Measurements from ENCODE around the gene LRP1B.

Gene LRP1B

GRCh38 chr2:141714496-141714895 lies 416.3 kb downstream of the LRP1B start:
- Histone ChIP-seq H3K4me1 (ENCODE audit: insufficient read depth, insufficient read length) (no peaks in the 10 kb centered on the region), H3K27me3 (ENCODE audit: insufficient read depth, insufficient read length) (no peaks in the 10 kb centered on the region), H3K9ac (ENCODE audit: insufficient read length, low read depth) (no peak overlapping the region), H3K36me3 (ENCODE audit: insufficient read depth, insufficient read length, low read length) (no peaks in the 10 kb centered on the region), H3K4me3 (ENCODE audit: insufficient read length, low read depth) (no peak overlapping the region), H3K9me3 (ENCODE audit: insufficient read depth, low read length) (no peaks in the 10 kb centered on the region)
- TF ChIP-seq YY1 (IDR thresholded peaks at IDR 0.05; ENCODE audit: insufficient read depth, insufficient read length), result no peak
- no peak for TF ChIP-seq ZNF274 (IDR thresholded peaks at IDR 0.05; ENCODE audit: low read depth, low read length)
- no peak for TF ChIP-seq SUZ12 (IDR thresholded peaks at IDR 0.05; ENCODE audit: extremely low read depth, insufficient read depth, insufficient read length)
- DNase-seq (ENCODE audit: low read depth, low spot score), result no peak

GRCh38 chr2:141711627-141712026 lies 419.2 kb downstream of the LRP1B start:
- no peak overlapping the region for H3K9ac ChIP-seq (ENCODE audit: insufficient read length, low read depth)
- TF ChIP-seq SUZ12 (IDR thresholded peaks at IDR 0.05; ENCODE audit: extremely low read depth, insufficient read depth, insufficient read length) (no peak), ZNF274 (IDR thresholded peaks at IDR 0.05; ENCODE audit: low read depth, low read length) (no peak), YY1 (IDR thresholded peaks at IDR 0.05; ENCODE audit: insufficient read depth, insufficient read length) (no peak)
- no peaks in the 10 kb centered on the region for H3K4me1 ChIP-seq (ENCODE audit: insufficient read depth, insufficient read length)
- H3K9me3 ChIP-seq (ENCODE audit: insufficient read depth, low read length), result no peaks in the 10 kb centered on the region
- DNase-seq (ENCODE audit: low read depth, low spot score), result no peak
- H3K4me3 ChIP-seq (ENCODE audit: insufficient read length, low read depth), result no peak overlapping the region
- no peaks in the 10 kb centered on the region for H3K27me3 ChIP-seq (ENCODE audit: insufficient read depth, insufficient read length)
- no peaks in the 10 kb centered on the region for H3K36me3 ChIP-seq (ENCODE audit: insufficient read depth, insufficient read length, low read length)

- Histone ChIP-seq H3K36me3 (ENCODE audit: insufficient read depth, insufficient read length, low read length) (no peaks in the 10 kb centered on the region), H3K9me3 (ENCODE audit: insufficient read depth, low read length) (no peaks in the 10 kb centered on the region), H3K27me3 (ENCODE audit: insufficient read depth, insufficient read length) (no peaks in the 10 kb centered on the region), H3K4me1 (ENCODE audit: insufficient read depth, insufficient read length) (no peaks in the 10 kb centered on the region), H3K4me3 (ENCODE audit: insufficient read length, low read depth) (no peak overlapping the region), H3K9ac (ENCODE audit: insufficient read length, low read depth) (no peak overlapping the region)
- no peak for DNase-seq (ENCODE audit: low read depth, low spot score)
- TF ChIP-seq ZNF274 (IDR thresholded peaks at IDR 0.05; ENCODE audit: low read depth, low read length) (no peak), YY1 (IDR thresholded peaks at IDR 0.05; ENCODE audit: insufficient read depth, insufficient read length) (no peak), SUZ12 (IDR thresholded peaks at IDR 0.05; ENCODE audit: extremely low read depth, insufficient read depth, insufficient read length) (no peak)
These were observed 420.1 kb downstream of the LRP1B start for GRCh38 chr2:141710589-141711239.

- no peak for TF ChIP-seq YY1 (IDR thresholded peaks at IDR 0.05; ENCODE audit: insufficient read depth, insufficient read length)
- no peak for TF ChIP-seq ZNF274 (IDR thresholded peaks at IDR 0.05; ENCODE audit: low read depth, low read length)
- no peak for TF ChIP-seq SUZ12 (IDR thresholded peaks at IDR 0.05; ENCODE audit: extremely low read depth, insufficient read depth, insufficient read length)
- Histone ChIP-seq H3K4me3 (ENCODE audit: insufficient read length, low read depth) (no peak overlapping the region), H3K9me3 (ENCODE audit: insufficient read depth, low read length) (no peaks in the 10 kb centered on the region), H3K27me3 (ENCODE audit: insufficient read depth, insufficient read length) (no peaks in the 10 kb centered on the region), H3K36me3 (ENCODE audit: insufficient read depth, insufficient read length, low read length) (no peaks in the 10 kb centered on the region), H3K4me1 (ENCODE audit: insufficient read depth, insufficient read length) (no peaks in the 10 kb centered on the region), H3K9ac (ENCODE audit: insufficient read length, low read depth) (no peak overlapping the region)
- DNase-seq (ENCODE audit: low read depth, low spot score), result no peak
These were observed 421.1 kb downstream of the LRP1B start for GRCh38 chr2:141709756-141710155.

GRCh38 chr2:141707486-141707885 lies 423.3 kb downstream of the LRP1B start:
- H3K27me3 ChIP-seq (ENCODE audit: insufficient read depth, insufficient read length), result no peaks in the 10 kb centered on the region
- no peak for DNase-seq (ENCODE audit: low read depth, low spot score)
- H3K36me3 ChIP-seq (ENCODE audit: insufficient read depth, insufficient read length, low read length), result no peaks in the 10 kb centered on the region
- TF ChIP-seq ZNF274 (IDR thresholded peaks at IDR 0.05; ENCODE audit: low read depth, low read length) (no peak), YY1 (IDR thresholded peaks at IDR 0.05; ENCODE audit: insufficient read depth, insufficient read length) (no peak), SUZ12 (IDR thresholded peaks at IDR 0.05; ENCODE audit: extremely low read depth, insufficient read depth, insufficient read length) (no peak)
- no peaks in the 10 kb centered on the region for H3K9me3 ChIP-seq (ENCODE audit: insufficient read depth, low read length)
- H3K4me3 ChIP-seq (ENCODE audit: insufficient read length, low read depth), result no peak overlapping the region
- no peak overlapping the region for H3K9ac ChIP-seq (ENCODE audit: insufficient read length, low read depth)
- no peaks in the 10 kb centered on the region for H3K4me1 ChIP-seq (ENCODE audit: insufficient read depth, insufficient read length)

GRCh38 chr2:141704541-141704940 lies 426.3 kb downstream of the LRP1B start:
- H3K9ac ChIP-seq (ENCODE audit: insufficient read length, low read depth), result no peak overlapping the region

GRCh38 chr2:141703501-141703900 lies 427.3 kb downstream of the LRP1B start:
- Histone ChIP-seq H3K36me3 (ENCODE audit: insufficient read depth, insufficient read length, low read length) (no peaks in the 10 kb centered on the region), H3K4me3 (ENCODE audit: insufficient read length, low read depth) (no peak overlapping the region), H3K9ac (ENCODE audit: insufficient read length, low read depth) (no peak overlapping the region), H3K4me1 (ENCODE audit: insufficient read depth, insufficient read length) (no peaks in the 10 kb centered on the region), H3K27me3 (ENCODE audit: insufficient read depth, insufficient read length) (no peaks in the 10 kb centered on the region), H3K9me3 (ENCODE audit: insufficient read depth, low read length) (no peaks in the 10 kb centered on the region)
- no peak for DNase-seq (ENCODE audit: low read depth, low spot score)
- no peak for TF ChIP-seq SUZ12 (IDR thresholded peaks at IDR 0.05; ENCODE audit: extremely low read depth, insufficient read depth, insufficient read length)
- no peak for TF ChIP-seq ZNF274 (IDR thresholded peaks at IDR 0.05; ENCODE audit: low read depth, low read length)
- no peak for TF ChIP-seq YY1 (IDR thresholded peaks at IDR 0.05; ENCODE audit: insufficient read depth, insufficient read length)

More at GRCh38 chr2:141704541-141704940, 426.3 kb downstream of the LRP1B start:
- Histone ChIP-seq H3K36me3 (ENCODE audit: insufficient read depth, insufficient read length, low read length) (no peaks in the 10 kb centered on the region), H3K4me3 (ENCODE audit: insufficient read length, low read depth) (no peak overlapping the region), H3K27me3 (ENCODE audit: insufficient read depth, insufficient read length) (no peaks in the 10 kb centered on the region), H3K9me3 (ENCODE audit: insufficient read depth, low read length) (no peaks in the 10 kb centered on the region), H3K4me1 (ENCODE audit: insufficient read depth, insufficient read length) (no peaks in the 10 kb centered on the region)
- no peak for TF ChIP-seq SUZ12 (IDR thresholded peaks at IDR 0.05; ENCODE audit: extremely low read depth, insufficient read depth, insufficient read length)
- TF ChIP-seq YY1 (IDR thresholded peaks at IDR 0.05; ENCODE audit: insufficient read depth, insufficient read length), result no peak
- TF ChIP-seq ZNF274 (IDR thresholded peaks at IDR 0.05; ENCODE audit: low read depth, low read length), result no peak
- DNase-seq (ENCODE audit: low read depth, low spot score), result no peak

All from NT2/D1 (cell line).